Endothelial cell of umbilical vein (primary cell): ENCODE measurements around the gene SUPT3H. TPM values are rescaled to one million over a fixed set of nuclear protein-coding genes. Genes with fewer than 3 reads are reported as not detected.

ENCODE experiments used
- BruUV-seq: library from RNA; stranded (reverse); fragments of 400-500 nt; replicated peaks from 2 replicates; lab custom pipeline; 2021; lab: Mats Ljungman, UMichigan
- CTCF ChIA-PET: fragments of 300-600, 350-600 bp; sonication (Branson Sonifier 250); formaldehyde crosslinking; loops from one replicate; lab custom pipeline; 2021; ENCODE audit warnings: antibody characterized with exemption, inconsistent platforms; lab: Charles Lee
- POLR2A ChIA-PET: fragments of 300-600, 350-600 bp; sonication (Branson Sonifier 250); formaldehyde crosslinking; loops from one replicate; lab custom pipeline; 2021; ENCODE audit warnings: antibody characterized with exemption, inconsistent platforms; lab: Charles Lee
- DNase-seq: peaks from one replicate; pipeline ENCODE4 v3.0.0-alpha.2; 2011; ENCODE audit warnings: low read depth, low spot score
- FAIRE-seq: peaks from 2 replicates; lab custom pipeline; 2011; peaks lifted over from hg19 to GRCh38; lab: Jason Lieb, UNC
- H2AFZ ChIP-seq: 2 replicates; pipeline ENCODE4 v1.6.0; 2012; ENCODE audit warnings: low read depth, low read length, control low read depth, inconsistent platforms
- H3K27ac ChIP-seq: 2 replicates; pipeline ENCODE4 v1.5.1; 2011; ENCODE audit warnings: low read depth, mild to moderate bottlenecking, control low read depth, low read length, moderate library complexity; ENCODE audit not compliant: insufficient read depth
- H3K27me3 ChIP-seq, 2 experiments: 2 replicates each; pipeline versions ENCODE4 v1.6.0 to v1.6.1; 2011; ENCODE audit warnings: low read length in 2 of 2, mixed read lengths in 1 of 2; ENCODE audit not compliant: control insufficient read depth in 2 of 2, insufficient read depth in 2 of 2
- H3K36me3 ChIP-seq, 2 experiments: 2 replicates in 1 of 2; 3 replicates in 1 of 2; pipeline ENCODE4 v1.5.1; 2011; ENCODE audit warnings: low read length in 2 of 2, mild to moderate bottlenecking in 1 of 2, moderate library complexity in 1 of 2; ENCODE audit not compliant: control insufficient read depth in 2 of 2, insufficient read depth in 2 of 2; ENCODE audit errors: extremely low read depth in 1 of 2
- H3K4me1 ChIP-seq: 3 replicates; pipeline ENCODE4 v1.5.1; 2011; ENCODE audit warnings: mild to moderate bottlenecking, low read length; ENCODE audit not compliant: control insufficient read depth, insufficient read depth; ENCODE audit errors: extremely low read depth
- H3K4me2 ChIP-seq: 2 replicates; pipeline ENCODE4 v1.6.1; 2011; ENCODE audit warnings: low read length, control low read depth, mixed read lengths; ENCODE audit not compliant: insufficient read depth
- H3K4me3 ChIP-seq, 3 experiments: fragments of 200-600 bp in 1 of 3; sonication (generic), shearing (Covaris generic) in 1 of 3; replicated peaks in 1 of 3; 2 replicates each; pipeline ENCODE4 v1.5.1; 2011 to 2016; ENCODE audit warnings: control low read depth in 3 of 3, low read length in 3 of 3, mild to moderate bottlenecking in 2 of 3, inconsistent platforms in 1 of 3, low read depth in 1 of 3, moderate library complexity in 1 of 3; ENCODE audit not compliant: insufficient read depth in 1 of 3
- H3K79me2 ChIP-seq: 2 replicates; pipeline ENCODE4 v1.6.0; 2012; ENCODE audit warnings: low read length, inconsistent platforms; ENCODE audit not compliant: control insufficient read depth, insufficient read depth
- H3K9ac ChIP-seq: replicated peaks from 2 replicates; pipeline ENCODE3; 2011; ENCODE audit warnings: low read length, control low read depth; ENCODE audit not compliant: insufficient read depth; ENCODE audit errors: extremely low read depth
- H3K9me1 ChIP-seq: replicated peaks from 3 replicates; pipeline ENCODE4 v1.6.0; 2011; ENCODE audit warnings: mild to moderate bottlenecking, low read length; ENCODE audit not compliant: control insufficient read depth, insufficient read depth; ENCODE audit errors: extremely low read depth
- H3K9me3 ChIP-seq: replicated peaks from 2 replicates; pipeline ENCODE4 v1.5.1; 2012; ENCODE audit warnings: low read length, inconsistent platforms; ENCODE audit not compliant: control insufficient read depth, insufficient read depth
- H4K20me1 ChIP-seq: replicated peaks from 2 replicates; pipeline ENCODE3; 2011; ENCODE audit warnings: mild to moderate bottlenecking, low read length; ENCODE audit not compliant: control insufficient read depth, insufficient read depth; ENCODE audit errors: extremely low read depth
- CTCF ChIP-seq, 2 donors: IDR thresholded peaks; 1 replicate in 1 of 2; 2 replicates in 1 of 2; pipeline ENCODE4 v1.5.1; 2011; ENCODE audit warnings: low read length in 2 of 2, mild to moderate bottlenecking in 2 of 2, moderate library complexity in 2 of 2, control low read depth in 1 of 2, inconsistent platforms in 1 of 2, low read depth in 1 of 2; ENCODE audit not compliant: insufficient read depth in 1 of 2; ENCODE audit errors: extremely low read depth in 1 of 2
- EZH2 ChIP-seq: IDR thresholded peaks from 2 replicates; pipeline ENCODE4 v1.6.1; 2012; ENCODE audit warnings: borderline replicate concordance, low read depth, mild to moderate bottlenecking, moderate library complexity, low read length, inconsistent platforms; ENCODE audit not compliant: severe bottlenecking
- FOS ChIP-seq: IDR thresholded peaks from 2 replicates; pipeline ENCODE4 v1.6.1; 2011; ENCODE audit warnings: mild to moderate bottlenecking, low read length, moderate library complexity, borderline replicate concordance; ENCODE audit not compliant: insufficient read depth
- GATA2 ChIP-seq: IDR thresholded peaks from 2 replicates; pipeline ENCODE4 v1.7.0; 2011; ENCODE audit warnings: low read depth, mild to moderate bottlenecking, moderate library complexity, mixed read lengths, low read length; ENCODE audit not compliant: insufficient read length, insufficient read depth
- JUN ChIP-seq: IDR thresholded peaks from 2 replicates; pipeline ENCODE4 v1.6.1; 2011; ENCODE audit warnings: borderline replicate concordance, low read depth; ENCODE audit not compliant: insufficient read length, insufficient read depth
- MAX ChIP-seq: IDR thresholded peaks from 2 replicates; pipeline ENCODE4 v1.6.1; 2011; ENCODE audit not compliant: insufficient read depth, insufficient read length
- MYC ChIP-seq: IDR thresholded peaks from one replicate; pipeline ENCODE4 v1.6.1; 2011; ENCODE audit warnings: mild to moderate bottlenecking, low read depth, low read length
- POLR2A ChIP-seq: IDR thresholded peaks from 2 replicates; pipeline ENCODE4 v1.6.1; 2012; ENCODE audit warnings: low read depth, mild to moderate bottlenecking, control low read depth, low read length
- POLR2AphosphoS5 ChIP-seq: IDR thresholded peaks from 2 replicates; pipeline ENCODE4 v1.6.1; 2012; ENCODE audit warnings: low read depth, mild to moderate bottlenecking, control low read depth, low read length, moderate library complexity; ENCODE audit not compliant: insufficient read depth
- dilution Hi-C: fragments of 300-500 bp; cut with MboI; formaldehyde crosslinking; loops from one replicate; pipeline ENCODE4 v1.15.0; 2019; ENCODE audit warnings: low sequenced_read_pairs; ENCODE audit not compliant: extremely low pct_ligation_motif_present
- intact Hi-C: fragments of 100-400 bp; cut with micrococcal nuclease; formaldehyde crosslinking; loops from one replicate; pipeline ENCODE4 v1.10.0; 2022
- polyA plus RNA-seq, 4 experiments: library from polyadenylated mRNA; depleted of rRNA in 3 of 4; stranded (reverse) in 3 of 4; unstranded in 1 of 4; fragments of >200 nt; gene quantifications; 2 replicates each; pipeline versions ENCODE4 v1.2.1 to v1.2.3, GENCODE V29; 2011 to 2012; ENCODE audit warnings: missing spikeins in 1 of 4
- total RNA-seq: library from RNA; stranded (reverse); gene quantifications from 2 replicates; pipeline ENCODE4 v1.2.3, GENCODE V29; 2021

Gene SUPT3H
- total and polyA plus RNA-seq, 2 donors (not counting 3 experiments of a cell fraction or from before 2014, with no cell fraction given): 8.3 to 9.8 TPM

- BruUV-seq: no TSS peak
- TF ChIP-seq MAX (no peak), MYC (no peak), POLR2A (no peak), CTCF (IDR thresholded peaks at IDR 0.05; ENCODE audit: extremely low read depth in 1 of 2, insufficient read depth in 1 of 2, low read depth in 1 of 2, low read length in 2 of 2) (no peak)
- no peaks in the 10 kb centered on the region for H3K9me1 ChIP-seq
Observed at GRCh38 chr6:45105170-45105820, 272.4 kb downstream of the SUPT3H start.

GRCh38 chr6:45104429-45104828 lies 273.3 kb downstream of the SUPT3H start:
- intact Hi-C loops: no loop called here
- H3K79me2 ChIP-seq: no peaks in the 10 kb centered on the region
- no peaks in the 10 kb centered on the region for H3K9me1 ChIP-seq
- no peaks in the 10 kb centered on the region for H3K4me1 ChIP-seq
- no peak overlapping the region for H2AFZ ChIP-seq
- H3K9ac ChIP-seq: no peak overlapping the region
- TF ChIP-seq GATA2 (no peak), CTCF (IDR thresholded peaks at IDR 0.05; ENCODE audit: extremely low read depth in 1 of 2, insufficient read depth in 1 of 2, low read depth in 1 of 2, low read length in 2 of 2) (no peak), POLR2A (no peak), MYC (no peak), EZH2 (no peak), POLR2AphosphoS5 (no peak), FOS (no peak), MAX (no peak), JUN (no peak)
- CTCF ChIA-PET: interaction anchor here (1.0 to 1.3 kb wide), 3 partner anchors 55 to 610 kb away, joined by 3 to 4 read pairs (median 3); no protein-coding TSS in a partner anchor
- H3K27me3 ChIP-seq: no peaks in the 10 kb centered on the region
- POLR2A ChIA-PET: no interaction called here
- FAIRE-seq (no peak), DNase-seq (no peak)
- dilution Hi-C loops: no loop called here
- H3K4me2 ChIP-seq: no peak overlapping the region
- H3K4me3 ChIP-seq: no peak overlapping the region
- no peaks in the 10 kb centered on the region for H4K20me1 ChIP-seq
- no peak overlapping the region for H3K27ac ChIP-seq
- H3K9me3 ChIP-seq: no peaks in the 10 kb centered on the region
- no peaks in the 10 kb centered on the region for H3K36me3 ChIP-seq
- BruUV-seq: no TSS peak

More at GRCh38 chr6:45105170-45105820, 272.4 kb downstream of the SUPT3H start:
- no peaks in the 10 kb centered on the region for H3K27me3 ChIP-seq
- H3K9me3 ChIP-seq: no peaks in the 10 kb centered on the region
- H3K79me2 ChIP-seq: no peaks in the 10 kb centered on the region
- H3K4me3 ChIP-seq: no peak overlapping the region
- H3K4me2 ChIP-seq: no peak overlapping the region
- DNase-seq (no peak), FAIRE-seq (no peak)
- H2AFZ ChIP-seq: no peak overlapping the region
- no peaks in the 10 kb centered on the region for H4K20me1 ChIP-seq
- CTCF ChIA-PET: interaction anchor here (0.7 to 1.3 kb wide), 4 partner anchors 16 to 609 kb away, joined by 3 to 4 read pairs (median 3); no protein-coding TSS in a partner anchor
- H3K36me3 ChIP-seq: no peaks in the 10 kb centered on the region
- no peak overlapping the region for H3K27ac ChIP-seq
- intact Hi-C loops: no loop called here
- no peaks in the 10 kb centered on the region for H3K4me1 ChIP-seq
- no peak overlapping the region for H3K9ac ChIP-seq
- POLR2A ChIA-PET: no interaction called here
- dilution Hi-C loops: no loop called here
